A673 (cell line): Measurements from ENCODE around the gene VPS16. TPM values are rescaled to one million over a fixed set of nuclear protein-coding genes. Genes with fewer than 3 reads are reported as not detected.

Experiments used
- BruUV-seq: library from RNA; stranded (reverse); fragments of 400-500 nt; replicated peaks from 2 replicates; lab custom pipeline; 2021; lab: Mats Ljungman, UMichigan
- CTCF ChIA-PET: fragments of 300-600 bp; sonication (Branson Sonifier 250); formaldehyde crosslinking; loops from one replicate; lab custom pipeline; 2022; ENCODE audit warnings: antibody characterized with exemption; lab: Charles Lee
- POLR2A ChIA-PET: fragments of 300-600 bp; sonication (Branson Sonifier 250); formaldehyde crosslinking; loops from one replicate; lab custom pipeline; 2022; ENCODE audit warnings: antibody characterized with exemption; ENCODE audit not compliant: low non-redundant PET; lab: Charles Lee
- DNase-seq: peaks from one replicate; pipeline ENCODE4 v3.0.0-alpha.2; 2015; ENCODE audit warnings: low spot score
- H3K27ac ChIP-seq: fragments of 200-600 bp; sonication (generic); 2 replicates; pipeline ENCODE4 v1.5.1; 2016; ENCODE audit warnings: mixed run types, low read depth, mild to moderate bottlenecking, mixed read lengths, antibody characterized with exemption, low read length; ENCODE audit not compliant: poor library complexity, severe bottlenecking
- H3K27me3 ChIP-seq: fragments of 200-600 bp; sonication (generic); replicated peaks from 2 replicates; pipeline ENCODE4 v1.6.1; 2017; ENCODE audit warnings: mixed run types, low read depth, mild to moderate bottlenecking, mixed read lengths, antibody characterized with exemption, low read length; ENCODE audit not compliant: insufficient read depth, poor library complexity
- H3K36me3 ChIP-seq: fragments of 200-600 bp; sonication (generic); 2 replicates; pipeline ENCODE4 v1.6.1; 2016; ENCODE audit warnings: mixed run types, mild to moderate bottlenecking, mixed read lengths, antibody characterized with exemption, low read length; ENCODE audit not compliant: insufficient read depth, poor library complexity, severe bottlenecking
- H3K4me1 ChIP-seq: fragments of 200-600 bp; sonication (generic); 2 replicates; pipeline ENCODE4 v1.6.1; 2017; ENCODE audit warnings: mixed run types, mild to moderate bottlenecking, mixed read lengths, antibody characterized with exemption, low read length; ENCODE audit not compliant: insufficient read depth, poor library complexity, severe bottlenecking
- H3K4me3 ChIP-seq: fragments of 200-600 bp; sonication (generic); 2 replicates; pipeline ENCODE4 v1.5.1; 2016; ENCODE audit warnings: low read depth, mixed run types, mild to moderate bottlenecking, mixed read lengths, low read length; ENCODE audit not compliant: poor library complexity, severe bottlenecking
- H3K9me3 ChIP-seq: fragments of 200-600 bp; sonication (generic); 2 replicates; pipeline ENCODE4 v1.6.1; 2016; ENCODE audit warnings: mixed run types, low read depth, mild to moderate bottlenecking, mixed read lengths, antibody characterized with exemption, low read length; ENCODE audit not compliant: poor library complexity, severe bottlenecking
- EZH2 ChIP-seq: fragments of 200-600 bp; sonication (generic); IDR thresholded peaks from 2 replicates; pipeline ENCODE4 v1.6.1; 2017; ENCODE audit warnings: borderline replicate concordance, low read depth, mild to moderate bottlenecking, mixed read lengths, antibody characterized with exemption, low read length; ENCODE audit not compliant: poor library complexity, severe bottlenecking
- intact Hi-C: fragments of 100-400 bp; cut with micrococcal nuclease; formaldehyde crosslinking; loops from one replicate; pipeline ENCODE4 v1.10.0; 2022; ENCODE audit not compliant: unreplicated experiment
- total RNA-seq: library from RNA; stranded (reverse); gene quantifications from 2 replicates; pipeline ENCODE4 v1.2.3, GENCODE V29; 2021
- TF ChIP-seq, protein P1 (sequence below): fragments of 300-800, 200-600 bp; sonication (generic); conservative IDR thresholded peaks from 2 replicates; pipeline ENCODE4 v1.5.1; 2017; ENCODE audit warnings: low read depth, mild to moderate bottlenecking, antibody characterized with exemption, low read length, moderate library complexity, mixed read lengths

Gene VPS16
- total RNA-seq, 1 experiment from 2014 or later: 37.8 TPM

GRCh38 chr20:2872459-2873009 lies 32.0 kb downstream of the VPS16 start:
- Histone ChIP-seq H3K9me3 (no peaks in the 10 kb centered on the region), H3K4me1 (peaks cover 32% of the 10 kb centered on the region), H3K36me3 (no peaks in the 10 kb centered on the region), H3K27ac (peak overlapping the region; percentile 85), H3K27me3 (no peaks in the 10 kb centered on the region), H3K4me3 (peak overlapping the region; percentile 100)
- TF ChIP-seq, protein P1, sequence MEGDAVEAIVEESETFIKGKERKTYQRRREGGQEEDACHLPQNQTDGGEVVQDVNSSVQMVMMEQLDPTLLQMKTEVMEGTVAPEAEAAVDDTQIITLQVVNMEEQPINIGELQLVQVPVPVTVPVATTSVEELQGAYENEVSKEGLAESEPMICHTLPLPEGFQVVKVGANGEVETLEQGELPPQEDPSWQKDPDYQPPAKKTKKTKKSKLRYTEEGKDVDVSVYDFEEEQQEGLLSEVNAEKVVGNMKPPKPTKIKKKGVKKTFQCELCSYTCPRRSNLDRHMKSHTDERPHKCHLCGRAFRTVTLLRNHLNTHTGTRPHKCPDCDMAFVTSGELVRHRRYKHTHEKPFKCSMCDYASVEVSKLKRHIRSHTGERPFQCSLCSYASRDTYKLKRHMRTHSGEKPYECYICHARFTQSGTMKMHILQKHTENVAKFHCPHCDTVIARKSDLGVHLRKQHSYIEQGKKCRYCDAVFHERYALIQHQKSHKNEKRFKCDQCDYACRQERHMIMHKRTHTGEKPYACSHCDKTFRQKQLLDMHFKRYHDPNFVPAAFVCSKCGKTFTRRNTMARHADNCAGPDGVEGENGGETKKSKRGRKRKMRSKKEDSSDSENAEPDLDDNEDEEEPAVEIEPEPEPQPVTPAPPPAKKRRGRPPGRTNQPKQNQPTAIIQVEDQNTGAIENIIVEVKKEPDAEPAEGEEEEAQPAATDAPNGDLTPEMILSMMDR: peak; percentile 47
- no peak for TF ChIP-seq EZH2
- ChIA-PET CTCF (no interaction called here), POLR2A (interaction anchor here (0.6 kb wide), 1 partner anchor 47 kb away, joined by 3 read pairs; no protein-coding TSS in a partner anchor)
- DNase-seq: peak; percentile 78
- intact Hi-C loops: loop anchor here (5.0 kb wide), 1 partner anchor 125 kb away; no protein-coding TSS in a partner anchor
- no TSS peak for BruUV-seq

DNA sequence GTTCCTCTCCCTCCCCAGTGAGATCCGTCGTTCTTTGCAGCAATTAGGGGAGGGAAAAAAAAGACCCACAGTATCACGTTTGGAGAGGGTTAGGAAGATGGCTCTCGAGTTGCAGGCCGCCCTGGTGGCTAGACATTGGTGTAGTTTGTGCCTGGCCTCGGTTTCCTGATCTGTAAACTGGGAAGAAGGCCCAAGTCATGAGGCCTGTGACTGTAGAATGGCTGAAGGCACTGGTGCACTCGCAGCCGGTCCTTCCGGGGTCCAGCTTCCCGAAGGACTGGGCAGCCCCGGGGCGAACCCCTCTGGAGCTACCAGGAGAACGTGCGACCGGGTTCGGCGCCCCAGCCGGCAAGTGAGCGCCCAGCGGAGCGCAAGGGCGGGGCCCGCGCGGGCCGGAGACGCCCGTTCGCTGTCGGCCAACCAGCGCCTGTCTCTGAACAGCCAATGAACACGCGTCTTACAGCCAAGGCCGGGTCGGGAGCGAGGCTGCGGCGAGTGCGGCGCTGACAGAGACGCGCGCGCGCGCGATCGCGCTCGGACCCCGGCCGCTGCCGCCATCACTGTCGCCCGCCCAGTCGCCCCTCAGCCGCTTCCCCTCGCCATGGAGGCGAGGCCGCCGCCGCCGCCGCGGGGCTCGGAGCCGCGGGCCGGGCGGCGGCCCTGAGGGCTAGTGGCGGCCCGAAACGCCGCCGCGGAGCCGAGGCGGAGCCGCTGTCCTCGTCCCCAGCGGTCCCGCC lies 32.6 kb downstream of the VPS16 start, which contains the start of gene PTPRA:
PTPRA (plus strand) TSS at position 472 of the 737 bp plus-strand sequence. CDS start 90,797 bp downstream, outside the sequence.
- DNase-seq: peak; percentile 97
- TF ChIP-seq, protein P1: no peak
- no peak for TF ChIP-seq EZH2
- H3K36me3 ChIP-seq: no peaks in the 10 kb centered on the region
- ChIA-PET POLR2A (interaction anchor here (0.6 to 0.7 kb wide), 2 partner anchors 46 to 114 kb away, joined by 3 to 7 read pairs; no protein-coding TSS in a partner anchor), CTCF (no interaction called here)
- peak within 1 kb of the TSS; percentile 100 for H3K4me3 ChIP-seq
- no peaks in the 10 kb centered on the region for H3K9me3 ChIP-seq
- H3K27me3 ChIP-seq: no peaks in the 10 kb centered on the region
- H3K4me1 ChIP-seq: peaks cover 32% of the 10 kb centered on the region
- peak within 1 kb of the TSS; percentile 85 for H3K27ac ChIP-seq
- intact Hi-C loops: loop anchor here (5.0 kb wide), 1 partner anchor 124 kb away; no protein-coding TSS in a partner anchor
- TSS peak; percentile 92 for BruUV-seq

- H3K27me3 ChIP-seq: no peaks in the 10 kb centered on the region
- POLR2A ChIA-PET: no interaction called here
- peak overlapping the region; percentile 85 for H3K27ac ChIP-seq
- intact Hi-C loops: loop anchor here (5.0 kb wide), 1 partner anchor 124 kb away; no protein-coding TSS in a partner anchor
- no peaks in the 10 kb centered on the region for H3K36me3 ChIP-seq
- peak overlapping the region; percentile 100 for H3K4me3 ChIP-seq
- CTCF ChIA-PET: no interaction called here
- H3K4me1 ChIP-seq: peaks cover 32% of the 10 kb centered on the region
- no peaks in the 10 kb centered on the region for H3K9me3 ChIP-seq
- BruUV-seq: no TSS peak
- TF ChIP-seq, protein P1: no peak
- TF ChIP-seq EZH2: no peak
- DNase-seq: peak; percentile 75
These were observed 33.1 kb downstream of the VPS16 start for GRCh38 chr20:2873747-2874041.
